Measurements from ENCODE around the gene SOX10. TPM values are rescaled to one million over a fixed set of nuclear protein-coding genes. Genes with fewer than 3 reads are reported as not detected.

The SOX10 gene
- total RNA-seq, 1 donor from 2014 or later, result not detected

GRCh38 chr22:37996079-37996478, 11.7 kb upstream of the SOX10 start:
- Mint-ChIP-seq H3K36me3 (ENCODE audit: unreplicated experiment) (no peaks in the 10 kb centered on the region), H3K9me3 (ENCODE audit: unreplicated experiment) (no peaks in the 10 kb centered on the region), H3K4me3 (ENCODE audit: unreplicated experiment) (no peak overlapping the region), H3K4me1 (ENCODE audit: unreplicated experiment) (peaks cover 23% of the 10 kb centered on the region), H3K27ac (ENCODE audit: unreplicated experiment) (no peak overlapping the region), H3K27me3 (ENCODE audit: unreplicated experiment) (no peaks in the 10 kb centered on the region)
- DNase-seq (ENCODE audit: extremely low spot score, unreplicated experiment), result no peak
- no peak for TF ChIP-seq CTCF (IDR thresholded peaks at IDR 0.05)

GRCh38 chr22:37995460-37995859, 11.1 kb upstream of the SOX10 start:
- Mint-ChIP-seq H3K4me3 (ENCODE audit: unreplicated experiment) (no peak overlapping the region), H3K27ac (ENCODE audit: unreplicated experiment) (no peak overlapping the region), H3K27me3 (ENCODE audit: unreplicated experiment) (no peaks in the 10 kb centered on the region), H3K9me3 (ENCODE audit: unreplicated experiment) (no peaks in the 10 kb centered on the region), H3K36me3 (ENCODE audit: unreplicated experiment) (no peaks in the 10 kb centered on the region), H3K4me1 (ENCODE audit: unreplicated experiment) (peaks cover 23% of the 10 kb centered on the region)
- TF ChIP-seq CTCF (IDR thresholded peaks at IDR 0.05), result no peak
- DNase-seq (ENCODE audit: extremely low spot score, unreplicated experiment), result no peak

- TF ChIP-seq CTCF (IDR thresholded peaks at IDR 0.05), result no peak
- H3K4me3 Mint-ChIP-seq (ENCODE audit: unreplicated experiment), result no peak overlapping the region
- no peaks in the 10 kb centered on the region for H3K9me3 Mint-ChIP-seq (ENCODE audit: unreplicated experiment)
- no peak overlapping the region for H3K27ac Mint-ChIP-seq (ENCODE audit: unreplicated experiment)
- H3K27me3 Mint-ChIP-seq (ENCODE audit: unreplicated experiment), result no peaks in the 10 kb centered on the region
- no peak for DNase-seq (ENCODE audit: extremely low spot score, unreplicated experiment)
- H3K4me1 Mint-ChIP-seq (ENCODE audit: unreplicated experiment), result peaks cover 19% of the 10 kb centered on the region
- H3K36me3 Mint-ChIP-seq (ENCODE audit: unreplicated experiment), result no peaks in the 10 kb centered on the region
Observed at GRCh38 chr22:37994982-37995381, 10.6 kb upstream of the SOX10 start.

- no peak for TF ChIP-seq CTCF (IDR thresholded peaks at IDR 0.05)
- H3K4me3 Mint-ChIP-seq (ENCODE audit: unreplicated experiment), result no peak overlapping the region
- no peaks in the 10 kb centered on the region for H3K27me3 Mint-ChIP-seq (ENCODE audit: unreplicated experiment)
- H3K27ac Mint-ChIP-seq (ENCODE audit: unreplicated experiment), result no peak overlapping the region
- no peaks in the 10 kb centered on the region for H3K9me3 Mint-ChIP-seq (ENCODE audit: unreplicated experiment)
- H3K36me3 Mint-ChIP-seq (ENCODE audit: unreplicated experiment), result no peaks in the 10 kb centered on the region
- DNase-seq (ENCODE audit: extremely low spot score, unreplicated experiment), result no peak
- peaks cover 16% of the 10 kb centered on the region for H3K4me1 Mint-ChIP-seq (ENCODE audit: unreplicated experiment)
Observed at GRCh38 chr22:37994049-37994448, 9.7 kb upstream of the SOX10 start.

GRCh38 chr22:37991731-37992442, 7.5 kb upstream of the SOX10 start:
- no peak for DNase-seq (ENCODE audit: extremely low spot score, unreplicated experiment)
- Mint-ChIP-seq H3K27ac (ENCODE audit: unreplicated experiment) (no peak overlapping the region), H3K9me3 (ENCODE audit: unreplicated experiment) (no peaks in the 10 kb centered on the region)

More at GRCh38 chr22:37991731-37992442, 7.5 kb upstream of the SOX10 start:
- Mint-ChIP-seq H3K36me3 (ENCODE audit: unreplicated experiment) (no peaks in the 10 kb centered on the region), H3K27me3 (ENCODE audit: unreplicated experiment) (no peaks in the 10 kb centered on the region), H3K4me3 (ENCODE audit: unreplicated experiment) (no peak overlapping the region), H3K4me1 (ENCODE audit: unreplicated experiment) (peaks cover 13% of the 10 kb centered on the region)
- TF ChIP-seq CTCF (IDR thresholded peaks at IDR 0.05), result no peak
